ENCODE data around the gene MLEC.

Gene MLEC, protein sequence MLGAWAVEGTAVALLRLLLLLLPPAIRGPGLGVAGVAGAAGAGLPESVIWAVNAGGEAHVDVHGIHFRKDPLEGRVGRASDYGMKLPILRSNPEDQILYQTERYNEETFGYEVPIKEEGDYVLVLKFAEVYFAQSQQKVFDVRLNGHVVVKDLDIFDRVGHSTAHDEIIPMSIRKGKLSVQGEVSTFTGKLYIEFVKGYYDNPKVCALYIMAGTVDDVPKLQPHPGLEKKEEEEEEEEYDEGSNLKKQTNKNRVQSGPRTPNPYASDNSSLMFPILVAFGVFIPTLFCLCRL

DNA sequence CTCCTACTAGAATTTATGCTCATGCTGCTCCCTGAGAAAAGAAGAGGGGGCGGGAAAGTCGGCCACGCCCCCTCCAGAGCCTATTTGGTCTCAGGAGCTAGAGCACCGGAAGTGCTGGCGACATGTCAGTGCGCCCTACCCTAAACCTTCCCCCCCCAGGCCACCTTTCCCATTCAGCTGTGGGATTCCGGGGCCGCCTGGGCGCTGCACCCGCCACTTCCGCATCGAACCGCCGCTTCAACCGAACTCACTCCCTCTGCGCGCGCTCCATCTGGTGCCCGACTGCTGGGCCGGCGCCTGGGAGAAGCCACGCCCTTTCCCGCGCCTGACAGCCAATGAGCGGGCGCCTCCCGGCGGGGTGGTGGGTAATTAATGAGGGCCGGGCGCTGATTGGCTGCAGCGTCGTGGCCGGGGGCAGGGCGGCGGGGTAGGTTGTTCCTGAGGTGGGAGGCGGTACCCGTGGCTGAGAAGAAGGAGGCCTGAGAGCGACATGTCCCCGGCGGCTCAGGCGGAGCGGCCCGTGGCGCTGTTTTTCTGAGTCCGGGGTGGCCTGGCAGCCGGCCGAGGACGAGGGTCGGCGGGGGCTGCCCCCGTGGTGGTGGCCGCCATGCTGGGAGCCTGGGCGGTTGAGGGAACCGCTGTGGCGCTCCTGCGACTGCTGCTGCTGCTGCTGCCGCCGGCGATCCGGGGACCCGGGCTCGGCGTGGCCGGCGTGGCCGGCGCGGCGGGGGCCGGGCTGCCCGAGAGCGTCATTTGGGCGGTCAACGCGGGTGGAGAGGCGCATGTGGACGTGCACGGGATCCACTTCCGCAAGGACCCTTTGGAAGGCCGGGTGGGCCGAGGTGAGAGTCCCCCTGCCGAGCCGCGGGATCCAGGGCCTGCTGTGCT lies at the start of gene MLEC:
MLEC (plus strand) TSS at position 460 of the 888 bp plus-strand sequence; CDS start at position 608, 148 bp downstream.
- DNase-seq (ENCODE audit: low read depth): peak; percentile 100

DNA sequence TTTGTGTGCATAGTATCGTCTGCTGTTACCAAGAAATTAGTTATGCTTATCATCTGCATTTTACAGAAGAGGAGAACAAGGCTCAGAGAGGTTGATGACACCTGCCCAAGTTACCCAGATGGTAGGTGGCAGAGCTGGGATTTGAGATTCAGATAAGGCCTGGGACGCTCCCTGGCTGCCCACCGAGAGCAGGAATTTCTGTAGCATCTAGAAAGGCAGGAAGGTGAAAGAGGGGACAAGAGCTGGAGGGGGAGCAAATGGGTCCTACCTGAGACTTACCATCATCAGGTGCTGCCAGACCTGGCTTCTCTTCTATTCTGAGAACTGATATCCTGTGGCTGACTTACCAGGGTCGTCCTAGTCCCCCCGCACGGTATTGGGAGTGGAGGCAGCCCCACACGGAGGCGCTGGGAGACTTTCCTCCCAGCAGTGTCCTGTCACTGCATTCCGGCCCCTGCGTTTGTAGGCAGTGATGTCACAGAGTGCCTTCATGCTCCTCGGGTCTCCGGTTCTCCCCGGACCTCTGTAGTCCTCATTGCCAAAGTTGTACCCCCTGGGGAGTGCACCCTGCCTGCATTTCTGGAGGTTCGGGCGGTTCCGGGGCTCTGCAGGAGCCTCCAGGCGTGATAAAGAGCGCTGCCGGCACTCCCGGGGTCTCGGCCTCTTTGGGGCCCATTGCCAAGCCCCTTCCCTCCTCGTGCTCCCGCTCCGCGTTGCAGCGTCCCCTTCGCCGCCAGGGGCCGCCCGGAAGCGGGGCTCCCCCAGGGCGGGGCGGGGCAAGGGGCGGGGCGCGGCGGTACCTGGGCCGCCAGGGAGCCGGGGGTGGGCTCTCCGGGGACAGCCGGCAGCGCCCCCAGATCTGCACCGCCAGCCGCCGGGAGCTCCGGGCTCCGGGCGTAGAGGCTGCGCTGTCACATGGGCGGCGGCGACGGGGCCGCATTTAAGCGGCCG lies 46.9 kb upstream of the MLEC start, which contains the start of gene CABP1:
CABP1 (plus strand) TSS at position 856 of the 951 bp plus-strand sequence; CDS start at position 916, 60 bp downstream.
- peak; percentile 59 for DNase-seq (ENCODE audit: low read depth)

DNA sequence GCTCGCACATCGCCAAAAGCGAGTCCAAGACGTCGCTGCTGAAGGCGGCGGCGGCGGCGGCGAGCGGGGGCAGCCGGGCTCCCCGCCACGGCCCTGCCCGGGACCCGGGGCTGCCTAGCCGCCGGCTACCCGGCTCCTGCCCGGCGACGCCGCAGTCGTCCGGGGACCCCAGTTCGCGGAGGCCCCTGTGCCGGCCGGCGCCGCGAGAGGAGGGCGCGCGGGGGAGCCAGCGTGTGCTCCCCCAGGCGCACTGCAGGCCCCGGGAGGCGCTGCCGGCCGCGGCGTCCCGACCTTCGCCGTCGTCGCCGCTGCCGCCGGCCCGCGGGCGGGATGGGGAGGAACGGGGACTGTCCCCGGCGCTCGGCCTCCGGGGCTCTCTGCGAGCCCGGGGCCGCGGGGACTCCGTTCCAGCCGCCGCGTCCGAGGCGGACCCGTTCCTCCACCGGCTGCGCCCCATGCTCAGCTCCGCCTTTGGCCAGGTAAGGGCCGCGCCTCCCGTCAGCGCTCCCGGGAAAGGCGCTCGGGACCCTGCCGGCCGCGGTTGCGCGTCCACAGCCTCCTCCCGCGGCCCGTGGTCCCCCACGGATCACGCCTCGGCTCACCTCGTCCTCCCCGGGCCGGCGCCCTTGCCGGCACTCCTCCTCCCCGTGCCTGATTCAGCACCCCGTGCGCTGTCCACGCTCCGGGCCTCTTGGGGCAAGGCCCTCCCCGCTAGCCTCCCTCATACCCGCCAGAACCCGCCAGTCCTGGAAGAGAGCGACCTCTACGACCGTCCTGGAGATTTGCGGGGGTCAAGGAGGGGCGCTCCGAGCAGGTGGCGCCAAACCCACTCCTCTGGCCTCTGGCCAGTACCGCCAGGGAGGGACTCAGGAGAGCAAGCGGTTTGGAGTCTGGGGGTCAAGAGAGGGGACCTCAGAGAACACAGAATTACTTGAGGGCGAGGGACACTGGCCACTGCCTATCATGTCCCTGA lies 45.8 kb upstream of the MLEC start:
- peak; percentile 28 for DNase-seq (ENCODE audit: low read depth)

DNA sequence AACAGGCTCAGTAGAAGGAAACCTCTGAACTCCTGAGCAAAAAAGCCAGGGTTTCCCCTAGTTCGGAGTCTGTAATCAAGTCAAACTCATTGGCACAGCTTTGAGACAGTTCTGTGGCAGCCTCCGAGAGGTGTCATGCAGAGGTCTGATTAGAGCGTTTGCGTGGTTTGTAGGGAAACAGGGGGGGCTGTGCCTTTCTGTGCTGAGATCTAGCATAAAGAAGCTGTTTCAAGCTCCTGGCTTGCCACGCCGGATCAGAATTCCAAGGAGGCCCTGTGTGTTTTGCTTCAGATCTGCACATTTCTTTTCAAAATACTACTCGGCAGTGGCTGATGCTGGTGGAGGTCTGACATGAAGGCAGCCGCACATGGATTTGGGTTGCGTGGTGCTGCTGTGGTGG lies 44.8 kb upstream of the MLEC start:
- no peak for DNase-seq (ENCODE audit: low read depth)

DNA sequence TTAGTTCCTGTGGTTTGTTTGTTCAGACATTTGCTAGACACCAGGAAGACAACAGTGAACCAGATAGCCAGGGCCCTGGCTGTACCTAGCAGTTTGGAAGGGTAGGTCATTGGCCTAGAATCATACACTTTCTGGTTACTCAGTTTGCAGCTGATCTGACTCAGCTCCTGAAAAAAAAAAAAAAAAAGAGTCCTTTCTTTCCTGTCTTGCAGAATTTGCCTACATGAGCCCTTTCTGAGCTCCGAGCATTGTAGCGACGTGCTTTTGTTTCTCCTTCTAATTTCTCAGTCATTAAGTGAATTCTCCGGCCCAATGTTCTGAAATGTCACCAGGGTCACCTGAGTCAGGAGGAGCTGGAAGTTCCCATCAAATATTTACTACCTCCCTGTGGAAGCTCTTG lies 44.1 kb upstream of the MLEC start:
- DNase-seq (ENCODE audit: low read depth): no peak

DNA sequence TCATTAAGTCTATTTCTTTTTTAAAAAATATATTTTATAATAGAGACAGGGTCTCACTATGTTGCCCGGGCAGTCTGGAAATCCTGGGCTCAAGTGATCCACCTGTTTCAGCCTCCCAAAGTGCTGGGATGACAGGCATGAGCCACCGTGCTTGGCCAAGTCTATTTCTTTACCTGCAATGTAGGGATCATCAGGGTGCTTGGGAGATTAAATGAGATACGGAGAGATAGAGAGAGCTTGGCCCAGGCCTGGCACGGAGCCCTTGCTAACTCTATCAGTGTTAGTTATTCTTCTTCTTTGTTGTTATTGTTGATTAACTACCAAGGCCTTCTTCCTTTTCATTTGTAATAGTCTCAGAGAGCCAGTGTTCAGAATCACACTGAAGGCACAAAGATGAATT lies 43.4 kb upstream of the MLEC start:
- no peak for DNase-seq (ENCODE audit: low read depth)

DNA sequence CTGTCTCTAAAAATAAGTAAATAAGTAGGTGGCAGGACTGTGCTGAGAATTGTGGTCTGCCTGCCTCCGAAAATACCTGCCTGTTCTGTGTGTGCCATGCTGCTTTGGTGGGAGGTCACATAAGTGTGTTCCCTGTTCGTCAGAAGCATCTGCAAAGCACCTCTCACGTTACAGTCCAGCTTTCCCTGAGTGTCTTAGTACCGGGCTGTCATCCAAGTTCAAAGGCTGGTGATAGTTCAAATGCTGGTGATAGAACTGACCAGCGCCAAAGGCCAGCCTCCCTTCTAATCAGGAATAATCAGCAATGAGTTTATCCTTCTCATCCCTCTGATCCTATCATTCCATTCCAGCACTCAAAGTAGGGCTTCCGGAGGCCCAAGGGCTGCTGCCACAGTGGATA lies 40.9 kb upstream of the MLEC start:
- no peak for DNase-seq (ENCODE audit: low read depth)

DNA sequence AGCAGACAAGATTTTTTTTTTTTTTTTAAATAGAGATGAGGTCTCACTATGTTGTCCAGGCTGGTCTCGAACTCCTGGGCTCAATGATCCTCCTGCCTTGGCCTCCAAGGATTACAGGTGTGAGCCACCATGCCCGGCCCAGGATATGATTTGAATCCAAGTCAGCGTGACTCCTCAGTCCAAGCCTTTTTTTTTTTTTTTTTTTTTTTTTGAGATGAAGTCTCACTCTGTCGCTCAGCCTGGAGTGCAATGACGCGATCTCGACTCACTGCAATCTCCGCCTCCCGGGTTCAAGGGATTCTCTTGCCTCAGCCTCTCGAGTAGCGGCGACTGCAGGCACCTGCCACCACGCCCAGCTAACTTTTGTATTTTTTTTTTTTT lies 39.6 kb upstream of the MLEC start:
- no peak for DNase-seq (ENCODE audit: low read depth)

DNA sequence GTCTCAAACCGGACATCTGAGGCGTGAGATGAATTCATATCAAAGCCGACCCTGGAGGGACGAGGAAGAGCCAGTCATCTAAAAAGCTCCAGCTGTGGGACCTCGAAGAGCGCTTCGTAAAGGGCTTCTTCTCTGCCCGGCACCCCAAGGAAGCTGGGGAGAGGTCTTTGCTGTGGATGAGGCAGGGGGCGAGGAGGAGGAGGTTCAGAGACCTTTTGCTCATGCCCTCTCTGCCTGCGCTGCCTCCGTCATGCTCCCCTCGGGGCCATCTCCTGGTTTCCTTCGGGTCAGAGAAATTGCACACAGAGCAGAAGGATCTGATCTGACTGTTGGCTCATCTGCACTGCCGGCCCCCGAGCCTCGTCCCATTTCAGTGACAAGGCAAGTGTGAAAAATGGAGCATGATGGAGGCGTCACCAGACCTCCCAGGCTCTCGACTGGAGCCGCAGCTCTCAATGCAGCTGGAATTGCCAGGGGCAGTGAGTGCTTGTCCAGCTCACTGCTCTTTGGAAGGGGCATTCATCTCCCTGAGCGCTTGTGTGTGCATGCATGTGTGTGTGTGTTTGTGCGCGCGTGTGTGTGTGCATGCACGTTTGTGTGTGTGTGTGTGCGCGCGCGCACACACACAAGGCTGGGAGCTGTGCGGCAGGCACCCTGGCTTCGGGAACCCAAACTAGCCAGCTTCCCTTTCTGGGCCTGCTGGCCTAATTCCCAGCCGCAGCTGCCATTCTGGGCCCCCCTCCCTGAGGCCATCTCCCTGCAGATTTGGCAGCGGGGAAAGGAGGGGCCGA lies 37.3 kb upstream of the MLEC start:
- DNase-seq (ENCODE audit: low read depth): no peak

DNA sequence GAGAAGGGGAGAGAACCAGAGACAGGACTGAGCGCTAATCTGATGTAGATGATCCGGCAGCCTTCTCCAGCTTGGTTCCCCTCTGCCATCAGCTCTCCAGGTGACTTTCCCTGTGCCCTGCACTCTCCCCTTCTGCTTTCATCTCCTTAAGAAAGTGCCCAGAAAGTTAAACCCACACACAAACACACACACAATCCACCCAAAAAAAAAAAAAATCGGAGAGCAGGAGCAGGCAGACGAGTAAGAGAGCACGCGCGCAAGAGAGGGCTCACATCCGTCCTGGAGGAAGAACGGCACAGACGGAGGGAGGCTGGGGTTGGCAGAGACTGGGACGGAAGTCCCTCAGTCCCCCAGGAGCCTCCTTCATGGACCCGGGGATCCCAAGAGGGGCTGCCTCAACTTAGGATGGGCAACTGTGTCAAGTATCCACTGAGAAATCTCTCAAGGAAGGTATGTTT lies 36.7 kb upstream of the MLEC start:
- no peak for DNase-seq (ENCODE audit: low read depth)

DNA sequence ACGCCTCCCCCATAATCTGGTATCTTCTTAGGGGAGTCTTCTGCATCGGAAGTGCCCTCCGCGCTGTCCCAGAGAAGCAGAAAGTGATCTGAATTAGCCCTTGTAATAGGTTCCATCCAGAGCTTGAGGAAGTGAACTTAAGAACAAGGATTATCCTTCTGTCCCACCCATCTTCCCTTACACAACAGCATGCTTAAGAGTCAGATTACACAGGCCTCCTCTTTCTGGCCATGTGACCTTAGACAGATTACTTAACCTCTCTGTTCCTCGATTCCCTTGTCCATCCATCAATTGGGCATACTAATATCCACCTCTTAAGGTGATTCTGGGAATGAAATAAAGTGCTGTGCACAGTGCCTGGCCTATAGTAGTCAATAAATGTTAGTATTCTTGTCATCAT lies 35.1 kb upstream of the MLEC start:
- DNase-seq (ENCODE audit: low read depth): no peak

DNA sequence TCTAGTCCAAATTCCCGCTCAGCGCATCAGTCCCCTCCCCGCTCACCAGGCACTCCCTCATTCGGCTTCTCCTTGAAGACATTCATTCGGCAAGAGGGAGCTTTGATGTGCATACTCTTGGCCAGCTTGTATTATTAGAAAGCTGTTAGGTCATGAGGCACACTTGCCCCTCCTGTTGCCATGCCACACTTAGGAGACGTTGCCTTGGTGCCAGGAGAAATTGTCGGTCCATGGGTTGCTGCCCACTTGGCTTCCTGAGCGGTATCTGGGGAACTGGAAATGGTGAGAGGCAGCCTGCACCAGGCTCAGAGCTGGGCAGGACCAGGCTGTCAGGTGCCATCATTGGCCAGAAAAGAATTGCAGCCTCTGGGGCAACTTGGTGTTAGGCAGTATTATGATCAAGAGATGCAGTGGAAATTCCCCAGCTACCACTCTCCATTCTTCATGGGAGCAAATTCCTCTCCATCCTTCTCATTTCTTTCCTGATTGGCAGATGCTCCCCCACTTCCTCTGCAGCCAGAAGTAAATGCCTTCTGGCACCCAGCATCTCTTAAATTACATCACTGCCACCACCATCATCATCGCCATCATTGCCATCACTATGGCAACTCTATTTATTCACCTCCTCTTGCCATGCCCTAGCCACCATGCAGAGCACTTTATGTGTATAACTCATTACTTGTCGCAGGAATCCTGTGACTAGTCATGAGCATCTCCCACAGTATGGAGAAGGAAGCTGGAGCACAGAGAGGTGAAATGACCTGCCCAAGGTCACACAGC lies 34.1 kb upstream of the MLEC start:
- no peak for DNase-seq (ENCODE audit: low read depth)

DNA sequence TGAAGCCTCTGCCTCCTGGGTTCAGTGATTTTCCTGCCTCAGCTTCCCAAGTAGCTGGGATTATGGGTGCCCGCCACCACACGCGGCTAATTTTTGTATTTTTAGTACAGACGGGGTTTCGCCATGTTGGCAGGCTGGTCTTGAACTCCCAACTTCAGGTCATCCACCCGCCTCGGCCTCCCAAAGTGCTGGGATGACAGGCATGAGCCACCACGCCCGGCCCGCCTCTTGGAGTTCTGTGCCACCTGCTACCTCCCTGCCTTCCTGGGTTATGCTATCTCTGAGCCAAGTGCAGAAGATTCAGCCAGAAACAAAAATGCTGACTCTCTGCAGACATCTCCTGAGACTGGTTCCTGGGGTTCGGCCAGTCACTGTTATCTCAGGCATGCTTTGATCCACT lies 33.3 kb upstream of the MLEC start:
- DNase-seq (ENCODE audit: low read depth): no peak

DNA sequence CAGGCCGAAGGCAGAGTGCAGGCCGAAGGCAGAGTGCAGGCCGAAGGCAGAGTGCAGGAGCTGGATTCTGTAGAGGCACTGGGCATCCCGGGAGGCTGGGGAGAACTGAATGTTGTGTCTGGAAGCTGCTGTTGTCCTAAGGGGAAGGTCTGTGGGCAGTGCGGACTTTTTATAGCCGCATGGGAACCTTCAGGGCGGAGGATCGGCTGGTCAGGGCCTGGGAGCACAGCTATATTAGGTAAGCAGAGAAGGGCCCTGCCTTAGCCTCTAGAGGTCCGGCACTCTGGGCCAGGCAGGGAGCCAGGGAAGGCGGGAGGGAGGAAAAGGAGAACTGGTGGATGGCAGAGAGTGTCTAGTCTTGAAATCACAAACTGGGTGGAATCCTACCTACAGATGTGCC lies 32.3 kb upstream of the MLEC start:
- no peak for DNase-seq (ENCODE audit: low read depth)

DNA sequence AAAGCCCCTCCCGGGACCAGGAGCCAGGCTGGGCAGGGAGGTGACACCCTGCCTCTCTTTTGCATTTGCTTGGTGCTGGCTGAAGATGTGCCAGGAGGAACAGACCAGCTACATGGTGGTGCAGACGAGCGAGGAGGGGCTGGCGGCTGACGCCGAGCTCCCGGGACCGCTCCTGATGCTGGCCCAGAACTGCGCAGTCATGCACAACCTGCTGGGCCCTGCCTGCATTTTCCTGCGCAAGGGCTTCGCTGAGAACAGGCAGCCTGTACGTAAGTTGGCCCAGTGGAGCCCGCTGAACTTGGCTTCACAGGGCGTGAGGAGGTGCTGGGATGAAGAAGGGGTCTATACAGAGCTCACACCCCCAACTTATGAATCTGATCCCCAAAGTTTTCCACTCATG lies 30.9 kb upstream of the MLEC start:
- DNase-seq (ENCODE audit: low read depth): no peak

DNA sequence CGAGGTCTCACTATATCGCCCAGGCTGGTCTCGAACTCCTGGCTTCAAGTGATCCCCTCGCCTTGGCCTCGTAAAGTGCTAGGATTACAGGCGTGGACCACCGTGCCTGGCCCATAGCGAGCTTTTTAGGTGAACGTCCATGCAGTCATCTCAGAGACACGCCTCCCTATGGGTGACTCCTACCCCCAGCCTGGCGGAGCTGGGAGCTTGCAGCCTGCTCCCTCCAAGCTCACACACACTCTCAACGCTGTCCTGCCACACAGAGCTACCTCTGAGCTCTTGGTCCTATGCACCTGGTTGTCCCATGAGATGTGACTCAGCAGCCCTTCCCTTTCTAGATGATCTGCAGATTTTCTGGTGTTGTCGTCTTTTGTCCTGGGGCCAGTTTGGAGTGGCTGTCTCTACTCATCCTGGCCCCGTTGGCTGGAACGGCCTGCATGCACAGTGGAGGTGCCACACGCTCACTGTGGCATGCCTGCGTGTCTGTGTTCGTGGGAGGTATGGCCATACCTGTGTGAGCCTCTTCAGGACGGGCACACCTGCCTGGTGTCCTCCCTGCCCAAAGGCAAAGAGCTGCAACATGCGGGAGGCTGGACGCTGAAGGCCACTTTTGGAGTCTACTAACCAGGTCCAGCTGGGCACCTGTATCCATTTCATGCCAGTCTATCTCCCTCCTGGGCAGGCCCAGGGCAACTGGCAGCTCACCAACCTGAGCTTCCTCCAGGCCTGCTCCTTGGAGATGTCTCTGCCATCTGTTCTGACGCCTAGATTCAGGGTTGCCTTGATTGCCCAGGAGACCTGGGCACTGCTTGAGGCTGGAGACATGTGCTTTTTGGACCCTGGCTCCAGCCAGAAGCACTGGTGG lies 28.4 kb upstream of the MLEC start:
- no peak for DNase-seq (ENCODE audit: low read depth)

DNA sequence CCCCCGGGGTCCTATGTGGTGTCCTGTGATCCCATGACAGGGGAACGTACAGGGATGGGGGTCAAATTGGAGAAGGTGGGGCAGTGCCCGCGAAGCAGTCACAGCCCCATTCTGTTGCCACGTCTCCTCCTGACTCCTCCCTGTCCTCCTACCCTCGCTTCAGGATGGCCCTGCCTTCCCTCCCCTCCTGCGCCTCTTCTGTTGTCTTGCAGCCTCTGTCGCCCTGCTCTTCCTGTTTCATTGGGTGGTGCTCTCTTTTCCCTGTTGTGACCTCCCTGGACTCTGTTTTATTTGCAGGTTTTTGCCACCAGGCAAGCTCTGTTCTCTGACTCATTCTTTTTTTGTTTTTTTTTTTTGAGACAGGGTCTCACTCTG lies 27.8 kb upstream of the MLEC start:
- no peak for DNase-seq (ENCODE audit: low read depth)

DNA sequence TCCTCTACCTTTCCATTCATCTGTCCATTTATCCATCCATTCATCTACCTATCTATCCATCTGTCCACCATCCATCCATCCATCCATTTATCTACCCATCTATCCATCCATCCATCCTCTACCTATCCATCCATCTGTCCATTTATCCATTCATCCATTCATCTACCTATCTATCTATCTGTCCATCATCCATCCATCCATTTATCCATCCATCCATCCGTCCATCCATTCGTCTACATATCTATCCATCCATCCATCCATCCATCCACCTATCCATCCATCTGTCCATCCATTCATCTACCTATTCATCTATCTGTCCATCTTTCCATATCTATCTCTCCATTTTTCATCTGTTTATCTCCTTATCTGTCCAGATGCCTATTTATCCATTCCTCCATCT lies 25.5 kb upstream of the MLEC start:
- no peak for DNase-seq (ENCODE audit: low read depth)
